ENCODE data around the gene RTN4RL2. TPM values are rescaled to one million over a fixed set of nuclear protein-coding genes. Genes with fewer than 3 reads are reported as not detected.

The RTN4RL2 gene
- total and polyA plus RNA-seq, 9 of the 15 experiments (the other 6 are each of a cell fraction or from before 2014, with no cell fraction given), result 0.06 to 1.9 (median 0.34) TPM; not detected in 4

GRCh38 chr11:57464539-57465181, 4.3 kb downstream of the RTN4RL2 start (continued):
- no peak for TF ChIP-seq NR2C1 (IDR thresholded peaks at IDR 0.05)
- no peak for TF ChIP-seq NR2C1 (tag; IDR thresholded peaks at IDR 0.05)
- no peak for TF ChIP-seq HEY1 (CRISPR knock-in tag; IDR thresholded peaks at IDR 0.05; ENCODE audit: borderline replicate concordance)
- no peak for TF ChIP-seq ATF4 (CRISPR knock-in tag; IDR thresholded peaks at IDR 0.05)
- no peak for TF ChIP-seq HMG20A (CRISPR knock-in tag; conservative IDR thresholded peaks at IDR 0.05)
- TF ChIP-seq ZNF431 (CRISPR knock-in tag; IDR thresholded peaks at IDR 0.05), result no peak
- TF ChIP-seq ZNF76 (CRISPR knock-in tag; IDR thresholded peaks at IDR 0.05; ENCODE audit: borderline replicate concordance), result no peak
- no peak for TF ChIP-seq GTF2A2 (tag; IDR thresholded peaks at IDR 0.05)
- TF ChIP-seq IRF9 (tag; IDR thresholded peaks at IDR 0.05), result no peak
- TF ChIP-seq TGIF2 (CRISPR knock-in tag; IDR thresholded peaks at IDR 0.05), result no peak
- TF ChIP-seq CREB1 (IDR thresholded peaks at IDR 0.05), result peak; percentile 45
- no peak for TF ChIP-seq CREB1 (CRISPR knock-in tag; IDR thresholded peaks at IDR 0.05)
- TF ChIP-seq LEF1 (IDR thresholded peaks at IDR 0.05), result no peak
- no peak for TF ChIP-seq MECOM (CRISPR knock-in tag; IDR thresholded peaks at IDR 0.05)
- peak; percentile 52; the same call in 1 of the 2 replicates for TF ChIP-seq ADNP (tag; IDR thresholded peaks at IDR 0.05)
- TF ChIP-seq ZNF224 (CRISPR knock-in tag; IDR thresholded peaks at IDR 0.05), result no peak
- TF ChIP-seq RCOR1 (IDR thresholded peaks at IDR 0.05; ENCODE audit: borderline replicate concordance in 1 of 2, low read depth in 2 of 2, low read length in 2 of 2), result peak in 1 of 2 experiments; percentile 38; a peak in 1 of 4 replicates
- TF ChIP-seq MAFG (tag; conservative IDR thresholded peaks at IDR 0.05), result no peak
- no peak for TF ChIP-seq SMC3 (conservative IDR thresholded peaks at IDR 0.05; ENCODE audit: insufficient read depth, low read depth, low read length)
- TF ChIP-seq RBFOX2 (IDR thresholded peaks at IDR 0.05; ENCODE audit: low read depth, low read length), result peak; percentile 51
- TF ChIP-seq CREM (IDR thresholded peaks at IDR 0.05; ENCODE audit: low read depth), result peak; percentile 73
- TF ChIP-seq MAX (CRISPR knock-in tag; IDR thresholded peaks at IDR 0.05), result peak; percentile 30; the same call in 1 of the 2 replicates
- no peak for TF ChIP-seq COPS2 (conservative IDR thresholded peaks at IDR 0.05)
- peak; percentile 68 for TF ChIP-seq SMARCA5 (IDR thresholded peaks at IDR 0.05)
